WTC11 (cell line): Measurements from ENCODE around the gene ZC3H4. TPM values are rescaled to one million over a fixed set of nuclear protein-coding genes. Genes with fewer than 3 reads are reported as not detected.

Experiments used
- ATAC-seq: fragments of 200-7000 bp; cut with Tn5 transposase; 2 replicates; pipeline ENCODE4 v1.10.0; 2021; ENCODE audit warnings: mild to moderate bottlenecking, moderate library complexity
- CTCF ChIA-PET: fragments of 300-600 bp; sonication (Branson Sonifier 250); formaldehyde crosslinking; loops from one replicate; lab custom pipeline; 2021; ENCODE audit warnings: antibody characterized with exemption; lab: Charles Lee
- POLR2A ChIA-PET: fragments of 350-600 bp; sonication (Branson Sonifier 250); formaldehyde crosslinking; loops from one replicate; lab custom pipeline; 2021; ENCODE audit warnings: antibody characterized with exemption; lab: Charles Lee
- DNase-seq: peaks from one replicate; pipeline ENCODE4 v3.0.0; 2021; ENCODE audit warnings: low spot score
- H3K27ac Mint-ChIP-seq: 2 replicates; pipeline ENCODE4 v1.8.0; 2021; ENCODE audit warnings: mixed read lengths
- H3K27me3 Mint-ChIP-seq: 2 replicates; pipeline ENCODE4 v1.8.0; 2021; ENCODE audit warnings: low read depth, mild to moderate bottlenecking, moderate library complexity, mixed read lengths
- H3K36me3 Mint-ChIP-seq: 2 replicates; pipeline ENCODE4 v1.8.0; 2021; ENCODE audit warnings: mixed read lengths
- H3K4me1 Mint-ChIP-seq: 2 replicates; pipeline ENCODE4 v1.8.0; 2022; ENCODE audit warnings: mixed read lengths
- H3K4me3 Mint-ChIP-seq: 2 replicates; pipeline ENCODE4 v1.8.0; 2021; ENCODE audit warnings: mild to moderate bottlenecking, moderate library complexity, mixed read lengths
- H3K9me3 Mint-ChIP-seq: 2 replicates; pipeline ENCODE4 v1.8.0; 2021; ENCODE audit warnings: mixed read lengths
- ATF1 ChIP-seq: sonication (generic); formaldehyde crosslinking; IDR thresholded peaks from 2 replicates; pipeline ENCODE4 v1.8.1; 2023; ENCODE audit warnings: mild to moderate bottlenecking, moderate library complexity, missing genetic modification reagents
- ETV6 ChIP-seq: sonication (generic); formaldehyde crosslinking; IDR thresholded peaks from 2 replicates; pipeline ENCODE4 v1.8.1; 2022; ENCODE audit warnings: mild to moderate bottlenecking, missing genetic modification reagents
- FOXP1 ChIP-seq: sonication (generic); formaldehyde crosslinking; IDR thresholded peaks from 2 replicates; pipeline ENCODE4 v1.8.0; 2022; ENCODE audit warnings: missing genetic modification reagents, mild to moderate bottlenecking, moderate library complexity, borderline replicate concordance
- GABPB1 ChIP-seq: sonication (generic); formaldehyde crosslinking; IDR thresholded peaks from 2 replicates; pipeline ENCODE4 v1.8.1; 2023; ENCODE audit warnings: mild to moderate bottlenecking, missing genetic modification reagents
- NR3C1 ChIP-seq: sonication (generic); formaldehyde crosslinking; conservative IDR thresholded peaks from 2 replicates; pipeline ENCODE4 v1.8.1; 2023; ENCODE audit warnings: low read depth, mild to moderate bottlenecking, missing genetic modification reagents
- RELA ChIP-seq: sonication (generic); formaldehyde crosslinking; IDR thresholded peaks from 2 replicates; pipeline ENCODE4 v1.8.1; 2022; ENCODE audit warnings: missing genetic modification reagents, mild to moderate bottlenecking, borderline replicate concordance
- SMAD4 ChIP-seq: sonication (generic); formaldehyde crosslinking; IDR thresholded peaks from 2 replicates; pipeline ENCODE4 v1.8.0; 2022; ENCODE audit warnings: mild to moderate bottlenecking, missing genetic modification reagents
- SOX15 ChIP-seq: fragments of 250-450 bp; sonication (Bioruptor Pico); IDR thresholded peaks from 2 replicates; pipeline ENCODE4 v1.9.0; 2021; ENCODE audit warnings: mild to moderate bottlenecking
- ZNF317 ChIP-seq: sonication (generic); formaldehyde crosslinking; IDR thresholded peaks from 2 replicates; pipeline ENCODE4 v1.8.1; 2023; ENCODE audit warnings: low read depth, mild to moderate bottlenecking, moderate library complexity, missing genetic modification reagents, borderline replicate concordance
- ZNF396 ChIP-seq: fragments of 250-450 bp; sonication (Bioruptor Pico); IDR thresholded peaks from 2 replicates; pipeline ENCODE4 v1.8.0; 2021; ENCODE audit warnings: mild to moderate bottlenecking, moderate library complexity, borderline replicate concordance
- total RNA-seq: library from RNA; stranded (reverse); gene quantifications from 3 replicates; pipeline ENCODE4 v1.2.3, GENCODE V29; 2021
- TF ChIP-seq, protein P1 (sequence below): sonication (generic); formaldehyde crosslinking; IDR thresholded peaks from 2 replicates; pipeline ENCODE4 v1.8.0; 2022; ENCODE audit warnings: missing genetic modification reagents
- TF ChIP-seq, protein P2 (sequence below): fragments of 250-450 bp; sonication (Bioruptor Pico); conservative IDR thresholded peaks from 2 replicates; pipeline ENCODE4 v1.9.0; 2021; ENCODE audit warnings: mild to moderate bottlenecking
- TF ChIP-seq, protein P3 (sequence below): fragments of 250-450 bp; sonication (Bioruptor Pico); IDR thresholded peaks from 2 replicates; pipeline ENCODE4 v1.9.0; 2021; ENCODE audit warnings: mild to moderate bottlenecking, borderline replicate concordance
- TF ChIP-seq, protein P4 (sequence below): sonication (generic); formaldehyde crosslinking; IDR thresholded peaks from 2 replicates; pipeline ENCODE4 v1.8.0; 2023; ENCODE audit warnings: missing genetic modification reagents
- TF ChIP-seq, protein P5 (sequence below): sonication (generic); formaldehyde crosslinking; conservative IDR thresholded peaks from 2 replicates; pipeline ENCODE4 v1.8.1; 2023; ENCODE audit warnings: mild to moderate bottlenecking, low read depth, missing genetic modification reagents, moderate library complexity
- TF ChIP-seq, protein P6 (sequence below): sonication (generic); formaldehyde crosslinking; IDR thresholded peaks from 2 replicates; pipeline ENCODE4 v1.8.1; 2023; ENCODE audit warnings: mild to moderate bottlenecking, missing genetic modification reagents

ZC3H4 gene
- total RNA-seq, 1 experiment from 2014 or later: 67.2 TPM

DNA sequence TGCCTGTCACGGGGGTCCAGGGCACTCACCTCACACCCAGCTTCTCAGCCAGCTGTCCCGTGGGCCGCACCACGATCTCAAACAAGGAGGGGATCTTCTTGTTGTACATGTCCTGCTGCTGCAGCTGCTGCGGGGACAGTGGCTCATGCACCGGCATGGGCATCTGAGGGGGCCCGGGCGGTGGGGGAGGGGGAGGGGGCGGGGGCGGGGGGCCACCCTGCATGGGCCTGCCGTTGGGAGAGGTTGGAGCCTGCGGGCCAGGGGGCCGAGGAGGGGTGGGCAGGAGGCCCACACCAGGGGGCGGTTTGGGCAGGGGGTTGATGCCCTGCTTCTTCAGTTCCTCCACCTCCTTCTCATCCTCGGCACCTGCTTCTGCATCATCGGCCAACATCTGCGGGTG lies 41.3 kb downstream of the ZC3H4 start:
- Mint-ChIP-seq H3K36me3 (peaks cover 56% of the 10 kb centered on the region), H3K27ac (no peak overlapping the region), H3K4me3 (no peak overlapping the region), H3K9me3 (no peaks in the 10 kb centered on the region), H3K27me3 (no peaks in the 10 kb centered on the region), H3K4me1 (no peaks in the 10 kb centered on the region)
- TF ChIP-seq, protein P1, sequence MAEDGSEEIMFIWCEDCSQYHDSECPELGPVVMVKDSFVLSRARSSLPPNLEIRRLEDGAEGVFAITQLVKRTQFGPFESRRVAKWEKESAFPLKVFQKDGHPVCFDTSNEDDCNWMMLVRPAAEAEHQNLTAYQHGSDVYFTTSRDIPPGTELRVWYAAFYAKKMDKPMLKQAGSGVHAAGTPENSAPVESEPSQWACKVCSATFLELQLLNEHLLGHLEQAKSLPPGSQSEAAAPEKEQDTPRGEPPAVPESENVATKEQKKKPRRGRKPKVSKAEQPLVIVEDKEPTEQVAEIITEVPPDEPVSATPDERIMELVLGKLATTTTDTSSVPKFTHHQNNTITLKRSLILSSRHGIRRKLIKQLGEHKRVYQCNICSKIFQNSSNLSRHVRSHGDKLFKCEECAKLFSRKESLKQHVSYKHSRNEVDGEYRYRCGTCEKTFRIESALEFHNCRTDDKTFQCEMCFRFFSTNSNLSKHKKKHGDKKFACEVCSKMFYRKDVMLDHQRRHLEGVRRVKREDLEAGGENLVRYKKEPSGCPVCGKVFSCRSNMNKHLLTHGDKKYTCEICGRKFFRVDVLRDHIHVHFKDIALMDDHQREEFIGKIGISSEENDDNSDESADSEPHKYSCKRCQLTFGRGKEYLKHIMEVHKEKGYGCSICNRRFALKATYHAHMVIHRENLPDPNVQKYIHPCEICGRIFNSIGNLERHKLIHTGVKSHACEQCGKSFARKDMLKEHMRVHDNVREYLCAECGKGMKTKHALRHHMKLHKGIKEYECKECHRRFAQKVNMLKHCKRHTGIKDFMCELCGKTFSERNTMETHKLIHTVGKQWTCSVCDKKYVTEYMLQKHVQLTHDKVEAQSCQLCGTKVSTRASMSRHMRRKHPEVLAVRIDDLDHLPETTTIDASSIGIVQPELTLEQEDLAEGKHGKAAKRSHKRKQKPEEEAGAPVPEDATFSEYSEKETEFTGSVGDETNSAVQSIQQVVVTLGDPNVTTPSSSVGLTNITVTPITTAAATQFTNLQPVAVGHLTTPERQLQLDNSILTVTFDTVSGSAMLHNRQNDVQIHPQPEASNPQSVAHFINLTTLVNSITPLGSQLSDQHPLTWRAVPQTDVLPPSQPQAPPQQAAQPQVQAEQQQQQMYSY (CRISPR knock-in tag): no peak
- no peak for TF ChIP-seq NR3C1 (CRISPR knock-in tag)
- no peak for TF ChIP-seq SOX15 (CRISPR knock-in tag)
- TF ChIP-seq ZNF396 (CRISPR knock-in tag): no peak
- TF ChIP-seq, protein P2, sequence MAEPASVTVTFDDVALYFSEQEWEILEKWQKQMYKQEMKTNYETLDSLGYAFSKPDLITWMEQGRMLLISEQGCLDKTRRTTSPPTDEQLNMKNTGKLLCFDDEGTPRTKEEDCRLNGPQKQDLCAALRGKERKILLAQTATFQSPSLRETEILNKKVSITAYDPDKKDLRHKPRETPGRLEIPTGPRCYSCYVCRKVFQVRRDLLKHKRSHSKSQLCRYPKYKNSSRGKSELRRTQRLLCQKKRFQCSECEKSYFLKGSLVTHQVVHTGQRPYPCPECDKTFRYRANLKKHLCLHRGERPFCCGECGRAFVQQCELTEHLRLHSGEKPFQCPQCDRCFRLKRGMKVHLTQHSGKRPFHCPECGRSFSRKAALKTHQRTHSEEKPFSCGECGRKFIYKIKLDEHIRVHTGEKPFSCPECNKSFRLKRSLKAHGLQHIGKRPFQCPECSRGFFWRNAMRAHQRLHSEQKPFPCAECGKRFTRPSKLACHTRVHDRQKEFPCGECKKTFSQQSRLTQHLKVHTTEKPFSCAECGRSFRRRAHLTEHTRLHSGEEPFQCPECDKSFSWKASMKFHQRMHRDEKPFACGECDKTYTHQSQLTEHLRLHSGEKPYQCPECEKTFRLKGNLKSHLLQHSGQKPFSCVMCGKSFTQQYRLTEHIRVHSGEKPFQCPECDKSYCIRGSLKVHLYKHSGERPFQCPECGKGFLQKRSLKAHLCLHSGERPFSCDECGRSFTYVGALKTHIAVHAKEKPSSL (CRISPR knock-in tag): no peak
- TF ChIP-seq, protein P3, sequence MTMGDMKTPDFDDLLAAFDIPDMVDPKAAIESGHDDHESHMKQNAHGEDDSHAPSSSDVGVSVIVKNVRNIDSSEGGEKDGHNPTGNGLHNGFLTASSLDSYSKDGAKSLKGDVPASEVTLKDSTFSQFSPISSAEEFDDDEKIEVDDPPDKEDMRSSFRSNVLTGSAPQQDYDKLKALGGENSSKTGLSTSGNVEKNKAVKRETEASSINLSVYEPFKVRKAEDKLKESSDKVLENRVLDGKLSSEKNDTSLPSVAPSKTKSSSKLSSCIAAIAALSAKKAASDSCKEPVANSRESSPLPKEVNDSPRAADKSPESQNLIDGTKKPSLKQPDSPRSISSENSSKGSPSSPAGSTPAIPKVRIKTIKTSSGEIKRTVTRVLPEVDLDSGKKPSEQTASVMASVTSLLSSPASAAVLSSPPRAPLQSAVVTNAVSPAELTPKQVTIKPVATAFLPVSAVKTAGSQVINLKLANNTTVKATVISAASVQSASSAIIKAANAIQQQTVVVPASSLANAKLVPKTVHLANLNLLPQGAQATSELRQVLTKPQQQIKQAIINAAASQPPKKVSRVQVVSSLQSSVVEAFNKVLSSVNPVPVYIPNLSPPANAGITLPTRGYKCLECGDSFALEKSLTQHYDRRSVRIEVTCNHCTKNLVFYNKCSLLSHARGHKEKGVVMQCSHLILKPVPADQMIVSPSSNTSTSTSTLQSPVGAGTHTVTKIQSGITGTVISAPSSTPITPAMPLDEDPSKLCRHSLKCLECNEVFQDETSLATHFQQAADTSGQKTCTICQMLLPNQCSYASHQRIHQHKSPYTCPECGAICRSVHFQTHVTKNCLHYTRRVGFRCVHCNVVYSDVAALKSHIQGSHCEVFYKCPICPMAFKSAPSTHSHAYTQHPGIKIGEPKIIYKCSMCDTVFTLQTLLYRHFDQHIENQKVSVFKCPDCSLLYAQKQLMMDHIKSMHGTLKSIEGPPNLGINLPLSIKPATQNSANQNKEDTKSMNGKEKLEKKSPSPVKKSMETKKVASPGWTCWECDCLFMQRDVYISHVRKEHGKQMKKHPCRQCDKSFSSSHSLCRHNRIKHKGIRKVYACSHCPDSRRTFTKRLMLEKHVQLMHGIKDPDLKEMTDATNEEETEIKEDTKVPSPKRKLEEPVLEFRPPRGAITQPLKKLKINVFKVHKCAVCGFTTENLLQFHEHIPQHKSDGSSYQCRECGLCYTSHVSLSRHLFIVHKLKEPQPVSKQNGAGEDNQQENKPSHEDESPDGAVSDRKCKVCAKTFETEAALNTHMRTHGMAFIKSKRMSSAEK: no peak
- no peak for TF ChIP-seq ATF1 (CRISPR knock-in tag)
- TF ChIP-seq ZNF317: no peak
- no peak for TF ChIP-seq FOXP1 (CRISPR knock-in tag)
- TF ChIP-seq GABPB1 (CRISPR knock-in tag): no peak
- TF ChIP-seq, protein P4, sequence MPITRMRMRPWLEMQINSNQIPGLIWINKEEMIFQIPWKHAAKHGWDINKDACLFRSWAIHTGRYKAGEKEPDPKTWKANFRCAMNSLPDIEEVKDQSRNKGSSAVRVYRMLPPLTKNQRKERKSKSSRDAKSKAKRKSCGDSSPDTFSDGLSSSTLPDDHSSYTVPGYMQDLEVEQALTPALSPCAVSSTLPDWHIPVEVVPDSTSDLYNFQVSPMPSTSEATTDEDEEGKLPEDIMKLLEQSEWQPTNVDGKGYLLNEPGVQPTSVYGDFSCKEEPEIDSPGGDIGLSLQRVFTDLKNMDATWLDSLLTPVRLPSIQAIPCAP (CRISPR knock-in tag): no peak
- TF ChIP-seq ETV6 (CRISPR knock-in tag): no peak
- TF ChIP-seq, protein P5, sequence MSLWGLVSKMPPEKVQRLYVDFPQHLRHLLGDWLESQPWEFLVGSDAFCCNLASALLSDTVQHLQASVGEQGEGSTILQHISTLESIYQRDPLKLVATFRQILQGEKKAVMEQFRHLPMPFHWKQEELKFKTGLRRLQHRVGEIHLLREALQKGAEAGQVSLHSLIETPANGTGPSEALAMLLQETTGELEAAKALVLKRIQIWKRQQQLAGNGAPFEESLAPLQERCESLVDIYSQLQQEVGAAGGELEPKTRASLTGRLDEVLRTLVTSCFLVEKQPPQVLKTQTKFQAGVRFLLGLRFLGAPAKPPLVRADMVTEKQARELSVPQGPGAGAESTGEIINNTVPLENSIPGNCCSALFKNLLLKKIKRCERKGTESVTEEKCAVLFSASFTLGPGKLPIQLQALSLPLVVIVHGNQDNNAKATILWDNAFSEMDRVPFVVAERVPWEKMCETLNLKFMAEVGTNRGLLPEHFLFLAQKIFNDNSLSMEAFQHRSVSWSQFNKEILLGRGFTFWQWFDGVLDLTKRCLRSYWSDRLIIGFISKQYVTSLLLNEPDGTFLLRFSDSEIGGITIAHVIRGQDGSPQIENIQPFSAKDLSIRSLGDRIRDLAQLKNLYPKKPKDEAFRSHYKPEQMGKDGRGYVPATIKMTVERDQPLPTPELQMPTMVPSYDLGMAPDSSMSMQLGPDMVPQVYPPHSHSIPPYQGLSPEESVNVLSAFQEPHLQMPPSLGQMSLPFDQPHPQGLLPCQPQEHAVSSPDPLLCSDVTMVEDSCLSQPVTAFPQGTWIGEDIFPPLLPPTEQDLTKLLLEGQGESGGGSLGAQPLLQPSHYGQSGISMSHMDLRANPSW (CRISPR knock-in tag): no peak
- TF ChIP-seq SMAD4 (CRISPR knock-in tag): no peak
- TF ChIP-seq, protein P6, sequence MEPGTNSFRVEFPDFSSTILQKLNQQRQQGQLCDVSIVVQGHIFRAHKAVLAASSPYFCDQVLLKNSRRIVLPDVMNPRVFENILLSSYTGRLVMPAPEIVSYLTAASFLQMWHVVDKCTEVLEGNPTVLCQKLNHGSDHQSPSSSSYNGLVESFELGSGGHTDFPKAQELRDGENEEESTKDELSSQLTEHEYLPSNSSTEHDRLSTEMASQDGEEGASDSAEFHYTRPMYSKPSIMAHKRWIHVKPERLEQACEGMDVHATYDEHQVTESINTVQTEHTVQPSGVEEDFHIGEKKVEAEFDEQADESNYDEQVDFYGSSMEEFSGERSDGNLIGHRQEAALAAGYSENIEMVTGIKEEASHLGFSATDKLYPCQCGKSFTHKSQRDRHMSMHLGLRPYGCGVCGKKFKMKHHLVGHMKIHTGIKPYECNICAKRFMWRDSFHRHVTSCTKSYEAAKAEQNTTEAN (CRISPR knock-in tag): no peak
- TF ChIP-seq RELA (CRISPR knock-in tag): no peak
- POLR2A ChIA-PET: no interaction called here
- CTCF ChIA-PET: interaction anchor here (0.5 to 1.6 kb wide), 3 partner anchors 9 to 54 kb away, joined by 3 to 8 read pairs (median 3); no protein-coding TSS in a partner anchor
- DNase-seq (no peak), ATAC-seq (no peak)
